CD14-positive monocyte (primary cell): ENCODE results near the gene TRIM47. TPM values are rescaled to one million over a fixed set of nuclear protein-coding genes. Genes with fewer than 3 reads are reported as not detected.

Experiments
- DNase-seq, 3 donors: peaks; one replicate each; pipeline ENCODE4 v3.0.0-alpha.2; 2011 to 2022
- H2AFZ ChIP-seq: 2 replicates; pipeline ENCODE4 v1.6.0; 2012; ENCODE audit warnings: mild to moderate bottlenecking, low read depth, low read length, inconsistent platforms; ENCODE audit not compliant: insufficient read depth, poor library complexity, severe bottlenecking
- H3K27ac ChIP-seq, 2 donors: 1 replicate in 1 of 2; 2 replicates in 1 of 2; pipeline ENCODE4 v1.5.1; 2012 to 2013; ENCODE audit warnings: low read length in 2 of 2, control low read depth in 1 of 2, inconsistent platforms in 1 of 2, low read depth in 1 of 2, mild to moderate bottlenecking in 1 of 2
- H3K27me3 ChIP-seq, 2 donors: one replicate each; pipeline versions ENCODE4 v1.6.0 to v1.6.1; 2011 to 2013; ENCODE audit warnings: low read length in 2 of 2; ENCODE audit not compliant: control insufficient read depth in 2 of 2, insufficient read depth in 2 of 2
- H3K36me3 ChIP-seq, 2 donors: replicated peaks in 1 of 2; 1 replicate in 1 of 2; 2 replicates in 1 of 2; pipeline versions ENCODE4 v1.5.1 to v1.6.1; 2012 to 2013; ENCODE audit warnings: low read length in 2 of 2, control low read depth in 1 of 2, inconsistent platforms in 1 of 2, mild to moderate bottlenecking in 1 of 2; ENCODE audit not compliant: insufficient read depth in 2 of 2, control insufficient read depth in 1 of 2
- H3K4me1 ChIP-seq, 2 donors: 1 replicate in 1 of 2; 2 replicates in 1 of 2; pipeline versions ENCODE4 v1.5.1 to v1.6.1; 2012 to 2013; ENCODE audit warnings: low read length in 2 of 2, control low read depth in 1 of 2, inconsistent platforms in 1 of 2, mild to moderate bottlenecking in 1 of 2, moderate library complexity in 1 of 2; ENCODE audit not compliant: insufficient read depth in 2 of 2, control insufficient read depth in 1 of 2
- H3K4me2 ChIP-seq: replicated peaks from 2 replicates; pipeline ENCODE3; 2012; ENCODE audit warnings: low read length, moderate library complexity, mild to moderate bottlenecking; ENCODE audit not compliant: poor library complexity, severe bottlenecking; ENCODE audit errors: extremely low read depth
- H3K4me3 ChIP-seq, 3 experiments: fragments of 200-600 bp in 1 of 3; sonication (generic) in 1 of 3; replicated peaks in 1 of 3; 1 replicate in 2 of 3; 2 replicates in 1 of 3; pipeline ENCODE4 v1.5.1; 2011 to 2013; ENCODE audit warnings: low read length in 3 of 3, mild to moderate bottlenecking in 3 of 3, control low read depth in 2 of 3, low read depth in 2 of 3, inconsistent platforms in 1 of 3, moderate library complexity in 1 of 3
- H3K79me2 ChIP-seq: 2 replicates; pipeline ENCODE4 v1.6.0; 2012; ENCODE audit warnings: mild to moderate bottlenecking, control low read depth, inconsistent platforms, low read length, moderate library complexity; ENCODE audit not compliant: insufficient read depth
- H3K9ac ChIP-seq: 2 replicates; pipeline ENCODE4 v1.6.0; 2017; ENCODE audit warnings: low read length, mild to moderate bottlenecking; ENCODE audit not compliant: insufficient read depth, poor library complexity, severe bottlenecking
- H3K9me3 ChIP-seq, 2 donors: replicated peaks in 1 of 2; 1 replicate in 1 of 2; 2 replicates in 1 of 2; pipeline versions ENCODE4 v1.5.1 to v1.6.1; 2012 to 2013; ENCODE audit warnings: low read length in 2 of 2, control low read depth in 1 of 2; ENCODE audit not compliant: control insufficient read depth in 1 of 2, insufficient read depth in 1 of 2
- H4K20me1 ChIP-seq: 2 replicates; pipeline ENCODE4 v1.6.0; 2012; ENCODE audit warnings: mild to moderate bottlenecking, low read length, control low read depth, moderate library complexity; ENCODE audit not compliant: insufficient read depth
- H3K27ac Mint-ChIP-seq, 7 donors: one replicate each; pipeline ENCODE4 v1.8.0; 2020; ENCODE audit warnings: mild to moderate bottlenecking in 7 of 7, mixed read lengths in 7 of 7, moderate library complexity in 6 of 7, inconsistent platforms in 2 of 7
- H3K27me3 Mint-ChIP-seq, 3 donors: one replicate each; pipeline ENCODE4 v1.8.0; 2021 to 2022; ENCODE audit warnings: low read depth in 3 of 3, mild to moderate bottlenecking in 3 of 3, mixed read lengths in 3 of 3, moderate library complexity in 3 of 3, inconsistent platforms in 1 of 3
- H3K36me3 Mint-ChIP-seq, 2 donors: one replicate each; pipeline ENCODE4 v1.8.0; 2020; ENCODE audit warnings: mixed read lengths in 2 of 2, inconsistent platforms in 1 of 2, mild to moderate bottlenecking in 1 of 2
- H3K4me1 Mint-ChIP-seq: one replicate; pipeline ENCODE4 v1.8.0; 2020; ENCODE audit warnings: mild to moderate bottlenecking, mixed read lengths
- H3K4me3 Mint-ChIP-seq, 2 donors: one replicate each; pipeline ENCODE4 v1.8.0; 2020; ENCODE audit warnings: mild to moderate bottlenecking in 2 of 2, mixed read lengths in 2 of 2, moderate library complexity in 1 of 2
- H3K9me3 Mint-ChIP-seq, 7 donors: one replicate each; pipeline ENCODE4 v1.8.0; 2020 to 2022; ENCODE audit warnings: mixed read lengths in 7 of 7, mild to moderate bottlenecking in 6 of 7, moderate library complexity in 6 of 7, inconsistent platforms in 2 of 7
- WGBS: methylation state at CpG from one replicate; pipeline ENCODE4 v1.1.5; 2013; ENCODE audit warnings: missing lambda C conversion rate; ENCODE audit not compliant: insufficient coverage; 5-methylcytosine and 5-hydroxymethylcytosine counted together
- intact Hi-C, 2 donors: fragments of 100-400 bp; cut with micrococcal nuclease; formaldehyde crosslinking; loops; one replicate each; pipeline versions ENCODE4 v1.15.0 to v1.15.1; 2023
- polyA plus RNA-seq, 3 donors: library from polyadenylated mRNA; depleted of rRNA in 1 of 3; unstranded in 2 of 3; stranded (reverse) in 1 of 3; fragments of 300-500 nt in 2 of 3; fragments of >200 nt in 1 of 3; fragmentation: Illumina TruSeq in 2 of 3; gene quantifications; 1 replicate in 2 of 3; 2 replicates in 1 of 3; pipeline ENCODE4 v1.2.3, GENCODE V29; 2012 to 2021
- TF ChIP-seq, protein P1 (sequence below): fragments of 200-600 bp; IDR thresholded peaks from one replicate; pipeline ENCODE4 v1.8.0; 2022; ENCODE audit warnings: antibody characterized with exemption, mild to moderate bottlenecking

TRIM47 gene
- polyA plus RNA-seq, 3 donors, result 0.20 TPM; not detected in 2

DNA sequence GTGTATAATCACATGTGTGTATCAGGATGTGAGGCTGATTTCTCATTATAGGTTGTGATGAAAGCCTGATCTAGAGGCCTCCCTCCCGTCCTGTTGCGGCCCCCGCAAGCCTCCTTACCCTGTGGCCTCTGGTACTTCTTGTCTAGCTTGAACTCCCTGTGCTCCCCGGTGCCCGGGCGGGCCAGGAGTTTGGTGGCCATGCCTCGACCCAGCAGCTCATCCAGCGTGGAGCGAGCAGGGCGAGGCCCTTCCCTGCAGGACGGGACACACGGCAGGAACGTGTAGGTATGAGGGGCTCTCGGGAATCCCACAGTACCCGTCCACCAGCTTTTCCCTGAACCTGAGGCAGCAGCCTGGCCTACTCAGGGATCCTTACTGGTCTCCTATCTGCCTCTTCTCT lies 47.5 kb upstream of the TRIM47 start:
- Histone ChIP-seq H3K4me3 (no peak overlapping the region), H3K27me3 (no peaks in the 10 kb centered on the region), H4K20me1 (no peaks in the 10 kb centered on the region), H3K9me3 (no peaks in the 10 kb centered on the region), H3K9ac (no peak overlapping the region), H3K36me3 (no peaks in the 10 kb centered on the region), H3K4me1 (peaks cover 0 to 8% of the 10 kb centered on the region in 2 donors), H3K4me2 (no peak overlapping the region), H2AFZ (no peak overlapping the region), H3K27ac (no peak overlapping the region), H3K79me2 (no peaks in the 10 kb centered on the region)
- DNase-seq, result no peak
- intact Hi-C loops, result no loop called here
- TF ChIP-seq, protein P1, sequence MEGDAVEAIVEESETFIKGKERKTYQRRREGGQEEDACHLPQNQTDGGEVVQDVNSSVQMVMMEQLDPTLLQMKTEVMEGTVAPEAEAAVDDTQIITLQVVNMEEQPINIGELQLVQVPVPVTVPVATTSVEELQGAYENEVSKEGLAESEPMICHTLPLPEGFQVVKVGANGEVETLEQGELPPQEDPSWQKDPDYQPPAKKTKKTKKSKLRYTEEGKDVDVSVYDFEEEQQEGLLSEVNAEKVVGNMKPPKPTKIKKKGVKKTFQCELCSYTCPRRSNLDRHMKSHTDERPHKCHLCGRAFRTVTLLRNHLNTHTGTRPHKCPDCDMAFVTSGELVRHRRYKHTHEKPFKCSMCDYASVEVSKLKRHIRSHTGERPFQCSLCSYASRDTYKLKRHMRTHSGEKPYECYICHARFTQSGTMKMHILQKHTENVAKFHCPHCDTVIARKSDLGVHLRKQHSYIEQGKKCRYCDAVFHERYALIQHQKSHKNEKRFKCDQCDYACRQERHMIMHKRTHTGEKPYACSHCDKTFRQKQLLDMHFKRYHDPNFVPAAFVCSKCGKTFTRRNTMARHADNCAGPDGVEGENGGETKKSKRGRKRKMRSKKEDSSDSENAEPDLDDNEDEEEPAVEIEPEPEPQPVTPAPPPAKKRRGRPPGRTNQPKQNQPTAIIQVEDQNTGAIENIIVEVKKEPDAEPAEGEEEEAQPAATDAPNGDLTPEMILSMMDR, result no peak
- Mint-ChIP-seq H3K9me3 (no peaks in the 10 kb centered on the region), H3K4me3 (no peak overlapping the region), H3K4me1 (peaks cover 8% of the 10 kb centered on the region), H3K27ac (no peak overlapping the region), H3K36me3 (no peaks in the 10 kb centered on the region), H3K27me3 (peaks cover 0 to 3% (median 0%) of the 10 kb centered on the region in 3 donors)
- 98% methylated on average over 15 of the region's 15 CpGs for WGBS

DNA sequence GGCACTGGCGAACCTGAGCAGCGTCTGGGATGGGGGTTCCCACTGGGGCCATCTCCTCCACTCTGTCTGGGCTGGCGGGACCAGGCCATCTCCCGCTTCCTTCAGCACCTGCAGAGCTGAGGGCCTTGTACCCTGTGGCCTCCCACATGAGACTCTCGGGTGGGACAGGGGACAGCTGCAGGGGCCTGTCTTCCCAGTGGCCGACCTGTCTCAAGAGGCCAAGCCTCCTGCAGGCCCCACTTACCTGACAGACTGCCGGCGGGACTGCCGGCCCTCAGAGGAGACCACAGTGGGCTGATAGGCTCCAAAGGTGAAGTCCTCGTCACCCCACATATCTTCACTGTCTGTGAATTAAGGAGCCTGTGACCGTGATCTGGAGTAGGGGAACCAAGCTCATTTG lies 46.7 kb upstream of the TRIM47 start:
- Histone ChIP-seq H3K79me2 (no peaks in the 10 kb centered on the region), H3K27ac (no peak overlapping the region), H3K27me3 (no peaks in the 10 kb centered on the region), H4K20me1 (no peaks in the 10 kb centered on the region), H3K4me1 (peaks cover 0 to 8% of the 10 kb centered on the region in 2 donors), H3K36me3 (no peaks in the 10 kb centered on the region), H3K4me2 (no peak overlapping the region), H3K4me3 (no peak overlapping the region), H3K9me3 (no peaks in the 10 kb centered on the region), H3K9ac (no peak overlapping the region), H2AFZ (no peak overlapping the region)
- no peaks in the 10 kb centered on the region for H3K9me3 Mint-ChIP-seq
- H3K36me3 Mint-ChIP-seq, result no peaks in the 10 kb centered on the region
- intact Hi-C loops, result no loop called here
- no peak for DNase-seq
- H3K4me3 Mint-ChIP-seq, result no peak overlapping the region
- no peak overlapping the region for H3K27ac Mint-ChIP-seq
- TF ChIP-seq, protein P1, result no peak
- WGBS, result 100% methylated on average over 5 of the region's 11 CpGs
- peaks cover 8% of the 10 kb centered on the region for H3K4me1 Mint-ChIP-seq
- peaks cover 0 to 3% (median 0%) of the 10 kb centered on the region in 3 donors for H3K27me3 Mint-ChIP-seq
